PC-3 (cell line): ENCODE measurements around the gene PTPA.

Experiments
- EZH2phosphoT487 ChIP-seq: fragments of 300-600 bp; sonication (generic); IDR thresholded peaks from 2 replicates; pipeline ENCODE4 v1.6.1; 2018; ENCODE audit warnings: mild to moderate bottlenecking, antibody characterized with exemption, low read length, borderline replicate concordance
- TF ChIP-seq, protein P1 (sequence below): fragments of 300-600 bp; sonication (generic); conservative IDR thresholded peaks from 2 replicates; pipeline ENCODE4 v1.5.1; 2017; ENCODE audit warnings: antibody characterized with exemption, low read depth, mild to moderate bottlenecking, low read length

DNA sequence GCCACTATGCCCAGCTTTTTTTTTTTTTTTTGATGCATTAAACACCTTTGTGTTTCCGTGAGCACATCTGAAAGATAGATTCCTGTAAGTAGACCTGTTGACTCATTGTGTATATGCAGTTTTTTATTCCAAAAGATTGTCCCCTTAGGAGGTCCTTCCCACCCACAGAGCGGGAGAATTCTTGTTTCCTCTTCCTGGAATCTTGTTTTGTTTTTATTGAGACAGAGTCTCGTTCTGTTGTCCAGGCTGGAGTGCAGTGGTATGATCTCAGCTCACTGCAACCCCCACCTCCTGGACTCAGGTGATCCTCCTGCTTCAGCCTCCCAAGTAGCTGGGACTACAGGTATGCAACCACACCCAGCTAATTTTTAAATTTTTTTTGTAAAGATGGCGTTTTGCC is 7.6 kb downstream of the PTPA start:
- TF ChIP-seq, protein P1, sequence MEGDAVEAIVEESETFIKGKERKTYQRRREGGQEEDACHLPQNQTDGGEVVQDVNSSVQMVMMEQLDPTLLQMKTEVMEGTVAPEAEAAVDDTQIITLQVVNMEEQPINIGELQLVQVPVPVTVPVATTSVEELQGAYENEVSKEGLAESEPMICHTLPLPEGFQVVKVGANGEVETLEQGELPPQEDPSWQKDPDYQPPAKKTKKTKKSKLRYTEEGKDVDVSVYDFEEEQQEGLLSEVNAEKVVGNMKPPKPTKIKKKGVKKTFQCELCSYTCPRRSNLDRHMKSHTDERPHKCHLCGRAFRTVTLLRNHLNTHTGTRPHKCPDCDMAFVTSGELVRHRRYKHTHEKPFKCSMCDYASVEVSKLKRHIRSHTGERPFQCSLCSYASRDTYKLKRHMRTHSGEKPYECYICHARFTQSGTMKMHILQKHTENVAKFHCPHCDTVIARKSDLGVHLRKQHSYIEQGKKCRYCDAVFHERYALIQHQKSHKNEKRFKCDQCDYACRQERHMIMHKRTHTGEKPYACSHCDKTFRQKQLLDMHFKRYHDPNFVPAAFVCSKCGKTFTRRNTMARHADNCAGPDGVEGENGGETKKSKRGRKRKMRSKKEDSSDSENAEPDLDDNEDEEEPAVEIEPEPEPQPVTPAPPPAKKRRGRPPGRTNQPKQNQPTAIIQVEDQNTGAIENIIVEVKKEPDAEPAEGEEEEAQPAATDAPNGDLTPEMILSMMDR, result no peak
- no peak for TF ChIP-seq EZH2phosphoT487
